HUDEP-2 (cell line): ENCODE results near the gene RASA2.
"Not testable (repeated sequence)": the region's sequence is repeated elsewhere in the genome, so short reads cannot be mapped to it uniquely, and the experiment has no call there.

Source experiments
- DNase-seq, 76 experiments: peaks; one replicate each; lab custom pipeline; 2025; ENCODE audit not compliant: unreplicated experiment in 76 of 76; lab: John Stamatoyannopoulos, UW

RASA2 gene

GRCh38 chr3:141457624-141458236 lies 29.1 kb upstream of the RASA2 start:
- no peak for DNase-seq

GRCh38 chr3:141459008-141459407 lies 27.8 kb upstream of the RASA2 start:
- peak in 1 of 76 experiments; percentile 2 for DNase-seq

- DNase-seq, result peak in 72 of 76 experiments; percentile 17 to 86 (median 66)
Measured at GRCh38 chr3:141460097-141460704, 26.6 kb upstream of the RASA2 start.

- DNase-seq, result no peak
Measured at GRCh38 chr3:141462176-141462859, 24.5 kb upstream of the RASA2 start.

GRCh38 chr3:141465221-141465620 lies 21.6 kb upstream of the RASA2 start:
- no peak for DNase-seq

- no peak for DNase-seq
Measured at GRCh38 chr3:141466633-141467169, 20.1 kb upstream of the RASA2 start.

GRCh38 chr3:141469720-141470119 lies 17.1 kb upstream of the RASA2 start:
- no peak for DNase-seq

GRCh38 chr3:141471160-141471559 lies 15.7 kb upstream of the RASA2 start:
- no peak for DNase-seq

- no peak for DNase-seq
Measured at GRCh38 chr3:141476033-141476432, 10.8 kb upstream of the RASA2 start.

GRCh38 chr3:141477224-141477623 lies 9.6 kb upstream of the RASA2 start:
- no peak for DNase-seq

- no peak for DNase-seq
Measured at GRCh38 chr3:141478139-141478538, 8.7 kb upstream of the RASA2 start.

- DNase-seq, result not testable (repeated sequence)
Measured at GRCh38 chr3:141478840-141479239, 8.0 kb upstream of the RASA2 start.

- peak in 1 of 76 experiments; percentile 2 for DNase-seq
Measured at GRCh38 chr3:141482245-141482922, 4.4 kb upstream of the RASA2 start.

- DNase-seq, result no peak
Measured at GRCh38 chr3:141484701-141485287, 2.0 kb upstream of the RASA2 start.

GRCh38 chr3:141485641-141486495 lies 959 bp upstream of the RASA2 start:
- no peak for DNase-seq

GRCh38 chr3:141486496-141486745 lies 406 bp upstream of the RASA2 start:
- no peak for DNase-seq

- peak in 59 of 76 experiments; percentile 3 to 71 (median 49) for DNase-seq
Measured at GRCh38 chr3:141487521-141488252, 860 bp downstream of the RASA2 start.

- peak in 8 of 76 experiments; percentile 2 to 27 (median 12) for DNase-seq
Measured at GRCh38 chr3:141489203-141489602, 2.4 kb downstream of the RASA2 start.

- DNase-seq, result no peak
Measured at GRCh38 chr3:141491081-141491480, 4.3 kb downstream of the RASA2 start.
